ENCODE measurements around the gene ZNF646.

ZNF646 gene

DNA sequence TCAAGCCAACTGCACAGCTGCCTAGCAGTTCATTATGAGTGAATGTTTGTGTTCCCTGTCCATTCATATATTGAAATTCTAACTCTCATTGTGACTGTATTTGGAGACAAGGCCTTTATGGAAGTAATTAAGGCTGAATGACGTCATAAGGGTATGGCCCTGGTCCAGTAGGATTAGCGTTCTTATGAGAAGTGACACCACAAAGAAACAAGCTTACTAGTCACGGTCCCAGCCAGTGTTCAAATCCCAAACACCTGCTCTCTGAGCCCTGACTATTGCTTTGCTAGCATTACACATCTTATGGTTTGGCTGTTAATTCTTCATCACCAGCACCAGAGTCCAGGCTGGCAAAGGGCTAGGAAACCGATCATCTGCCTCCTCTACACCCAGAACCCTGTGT is 2.4 kb upstream of the ZNF646 start:
- Histone ChIP-seq H3K9me3 (ENCODE audit: control insufficient read depth, low read depth, low read length) (no peaks in the 10 kb centered on the region), H3K27me3 (ENCODE audit: control insufficient read depth, insufficient read depth, low read length) (no peaks in the 10 kb centered on the region), H3K4me1 (ENCODE audit: control insufficient read depth, low read depth, low read length) (peaks cover 7% of the 10 kb centered on the region), H3K27ac (ENCODE audit: low read length) (no peak overlapping the region), H3K36me3 (ENCODE audit: control insufficient read depth, low read depth, low read length) (peaks cover 5% of the 10 kb centered on the region), H3K4me3 (ENCODE audit: low read length) (peak overlapping the region; percentile 99), H3K9ac (ENCODE audit: low read length) (peak overlapping the region; percentile 95)

GRCh38 chr16:31072540-31073141 is 1.6 kb upstream of the ZNF646 start:
- H3K4me1 ChIP-seq (ENCODE audit: control insufficient read depth, low read depth, low read length), result peaks cover 7% of the 10 kb centered on the region
- no peaks in the 10 kb centered on the region for H3K27me3 ChIP-seq (ENCODE audit: control insufficient read depth, insufficient read depth, low read length)
- no peaks in the 10 kb centered on the region for H3K9me3 ChIP-seq (ENCODE audit: control insufficient read depth, low read depth, low read length)
- peaks cover 12% of the 10 kb centered on the region for H3K36me3 ChIP-seq (ENCODE audit: control insufficient read depth, low read depth, low read length)
- H3K9ac ChIP-seq (ENCODE audit: low read length), result peak overlapping the region; percentile 95
- peak overlapping the region; percentile 99 for H3K4me3 ChIP-seq (ENCODE audit: low read length)
- H3K27ac ChIP-seq (ENCODE audit: low read length), result peak overlapping the region; percentile 59

DNA sequence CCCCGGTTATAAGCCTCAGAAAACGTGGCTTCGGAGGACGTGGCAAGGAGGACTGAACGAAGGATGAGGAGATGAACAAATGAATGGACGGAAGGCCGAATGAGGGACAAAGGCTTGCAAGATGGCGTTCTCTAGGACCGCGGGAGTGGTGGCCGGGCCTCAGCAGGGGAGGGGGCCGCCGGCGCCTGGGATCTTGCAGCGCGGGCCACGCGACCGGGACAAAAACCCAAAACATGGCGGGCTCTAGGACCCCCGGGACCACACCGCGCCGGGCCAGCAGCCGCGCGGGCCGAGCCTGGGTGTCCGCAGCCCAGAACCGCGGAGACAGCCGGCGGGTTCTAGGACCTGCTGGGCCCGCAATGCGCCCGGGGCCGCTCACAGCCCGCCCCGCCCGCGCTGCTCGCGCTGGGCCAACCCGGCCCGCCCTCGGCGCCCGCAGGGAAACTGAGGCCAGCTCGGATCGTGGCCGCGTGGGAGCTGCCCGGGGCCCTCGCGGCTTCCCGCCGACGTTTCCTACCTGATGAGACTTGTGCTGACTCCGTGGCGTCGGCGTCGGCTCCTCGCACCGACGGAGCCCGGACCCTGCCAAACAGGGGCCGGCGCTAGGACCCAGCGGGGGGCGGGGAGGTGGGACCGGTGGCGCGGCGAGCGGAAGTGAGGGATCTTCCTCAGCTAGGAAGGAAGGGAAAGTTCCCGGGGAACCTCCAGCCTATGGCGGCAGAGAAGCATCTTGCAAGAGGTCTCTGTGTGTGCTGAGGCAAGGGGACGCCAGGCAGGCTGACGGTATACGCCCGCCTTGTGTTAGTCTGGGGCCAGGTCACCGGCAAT is 866 bp upstream of the ZNF646 start:
- Histone ChIP-seq H3K4me3 (ENCODE audit: low read length) (peak overlapping the region; percentile 99), H3K36me3 (ENCODE audit: control insufficient read depth, low read depth, low read length) (peaks cover 19% of the 10 kb centered on the region), H3K27me3 (ENCODE audit: control insufficient read depth, insufficient read depth, low read length) (no peaks in the 10 kb centered on the region), H3K9ac (ENCODE audit: low read length) (peak overlapping the region; percentile 95), H3K9me3 (ENCODE audit: control insufficient read depth, low read depth, low read length) (no peaks in the 10 kb centered on the region), H3K27ac (ENCODE audit: low read length) (peak overlapping the region; percentile 93), H3K4me1 (ENCODE audit: control insufficient read depth, low read depth, low read length) (peaks cover 7% of the 10 kb centered on the region)

DNA sequence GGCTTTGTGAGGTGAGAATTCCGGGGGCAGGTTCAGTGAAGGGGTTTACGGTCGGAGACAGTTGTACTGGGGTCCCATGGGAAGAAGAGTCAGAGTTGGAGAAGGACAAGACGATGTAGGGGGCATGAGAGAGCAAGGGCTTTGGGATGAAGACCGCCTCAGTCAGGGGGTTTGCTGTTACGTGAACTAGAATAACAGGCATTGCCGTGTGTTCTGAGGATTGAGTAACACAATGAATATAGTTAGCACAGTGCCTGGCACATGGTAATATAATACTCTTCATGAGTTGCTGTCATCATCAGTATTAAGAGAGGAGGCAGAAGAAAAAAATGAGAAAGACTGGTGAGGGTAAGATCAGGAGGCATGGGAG is 577 bp downstream of the ZNF646 start:
- Histone ChIP-seq H3K36me3 (ENCODE audit: control insufficient read depth, low read depth, low read length) (peaks cover 33% of the 10 kb centered on the region), H3K4me1 (ENCODE audit: control insufficient read depth, low read depth, low read length) (peaks cover 7% of the 10 kb centered on the region), H3K27me3 (ENCODE audit: control insufficient read depth, insufficient read depth, low read length) (no peaks in the 10 kb centered on the region), H3K9me3 (ENCODE audit: control insufficient read depth, low read depth, low read length) (no peaks in the 10 kb centered on the region), H3K9ac (ENCODE audit: low read length) (peak overlapping the region; percentile 95), H3K4me3 (ENCODE audit: low read length) (peak overlapping the region; percentile 99), H3K27ac (ENCODE audit: low read length) (peak overlapping the region; percentile 52)

DNA sequence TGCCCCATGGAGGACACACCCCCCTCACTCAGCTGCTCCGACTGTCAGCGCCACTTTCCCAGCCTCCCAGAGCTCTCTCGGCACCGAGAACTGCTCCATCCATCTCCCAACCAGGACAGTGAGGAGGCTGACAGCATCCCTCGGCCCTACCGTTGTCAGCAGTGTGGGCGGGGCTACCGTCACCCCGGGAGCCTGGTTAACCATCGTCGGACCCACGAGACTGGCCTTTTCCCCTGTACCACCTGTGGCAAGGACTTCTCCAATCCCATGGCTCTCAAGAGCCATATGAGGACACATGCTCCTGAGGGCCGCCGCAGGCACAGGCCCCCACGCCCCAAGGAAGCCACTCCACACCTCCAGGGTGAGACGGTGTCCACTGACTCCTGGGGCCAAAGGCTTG is 2.1 kb downstream of the ZNF646 start:
- Histone ChIP-seq H3K9me3 (ENCODE audit: control insufficient read depth, low read depth, low read length) (no peaks in the 10 kb centered on the region), H3K9ac (ENCODE audit: low read length) (no peak overlapping the region), H3K4me3 (ENCODE audit: low read length) (no peak overlapping the region), H3K4me1 (ENCODE audit: control insufficient read depth, low read depth, low read length) (peaks cover 7% of the 10 kb centered on the region), H3K27me3 (ENCODE audit: control insufficient read depth, insufficient read depth, low read length) (no peaks in the 10 kb centered on the region), H3K27ac (ENCODE audit: low read length) (no peak overlapping the region), H3K36me3 (ENCODE audit: control insufficient read depth, low read depth, low read length) (peaks cover 44% of the 10 kb centered on the region)

- Histone ChIP-seq H3K9ac (ENCODE audit: low read length) (no peak overlapping the region), H3K27me3 (ENCODE audit: control insufficient read depth, insufficient read depth, low read length) (no peaks in the 10 kb centered on the region), H3K4me3 (ENCODE audit: low read length) (no peak overlapping the region), H3K9me3 (ENCODE audit: control insufficient read depth, low read depth, low read length) (no peaks in the 10 kb centered on the region), H3K36me3 (ENCODE audit: control insufficient read depth, low read depth, low read length) (peaks cover 44% of the 10 kb centered on the region), H3K4me1 (ENCODE audit: control insufficient read depth, low read depth, low read length) (peaks cover 4% of the 10 kb centered on the region), H3K27ac (ENCODE audit: low read length) (no peak overlapping the region)
Observed at GRCh38 chr16:31077024-31077423, 2.8 kb downstream of the ZNF646 start.

DNA sequence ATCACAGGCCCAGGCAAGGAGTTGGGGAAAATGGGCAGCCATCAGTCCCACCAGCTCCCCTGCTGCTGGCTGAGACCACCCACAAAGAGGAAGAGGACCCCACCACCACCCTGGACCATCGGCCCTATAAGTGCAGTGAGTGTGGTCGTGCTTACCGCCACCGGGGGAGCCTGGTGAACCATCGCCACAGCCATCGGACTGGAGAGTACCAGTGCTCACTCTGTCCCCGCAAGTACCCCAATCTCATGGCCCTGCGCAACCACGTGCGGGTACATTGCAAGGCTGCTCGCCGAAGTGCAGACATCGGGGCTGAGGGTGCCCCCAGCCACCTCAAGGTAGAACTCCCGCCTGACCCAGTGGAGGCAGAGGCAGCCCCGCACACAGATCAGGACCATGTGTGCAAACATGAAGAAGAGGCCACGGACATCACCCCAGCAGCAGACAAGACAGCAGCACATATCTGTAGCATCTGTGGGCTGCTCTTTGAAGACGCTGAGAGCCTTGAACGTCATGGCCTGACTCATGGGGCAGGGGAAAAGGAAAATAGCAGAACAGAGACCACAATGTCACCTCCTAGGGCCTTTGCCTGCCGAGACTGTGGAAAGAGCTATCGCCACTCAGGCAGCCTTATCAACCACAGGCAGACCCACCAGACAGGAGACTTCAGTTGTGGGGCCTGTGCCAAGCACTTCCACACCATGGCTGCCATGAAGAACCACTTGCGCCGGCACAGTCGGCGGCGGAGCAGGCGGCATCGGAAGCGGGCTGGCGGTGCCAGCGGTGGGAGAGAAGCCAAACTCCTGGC is 3.6 kb downstream of the ZNF646 start:
- H3K9ac ChIP-seq (ENCODE audit: low read length), result no peak overlapping the region
- H3K9me3 ChIP-seq (ENCODE audit: control insufficient read depth, low read depth, low read length), result no peaks in the 10 kb centered on the region
- H3K4me1 ChIP-seq (ENCODE audit: control insufficient read depth, low read depth, low read length), result no peaks in the 10 kb centered on the region
- no peak overlapping the region for H3K4me3 ChIP-seq (ENCODE audit: low read length)
- H3K36me3 ChIP-seq (ENCODE audit: control insufficient read depth, low read depth, low read length), result peaks cover 44% of the 10 kb centered on the region
- no peaks in the 10 kb centered on the region for H3K27me3 ChIP-seq (ENCODE audit: control insufficient read depth, insufficient read depth, low read length)
- no peak overlapping the region for H3K27ac ChIP-seq (ENCODE audit: low read length)

DNA sequence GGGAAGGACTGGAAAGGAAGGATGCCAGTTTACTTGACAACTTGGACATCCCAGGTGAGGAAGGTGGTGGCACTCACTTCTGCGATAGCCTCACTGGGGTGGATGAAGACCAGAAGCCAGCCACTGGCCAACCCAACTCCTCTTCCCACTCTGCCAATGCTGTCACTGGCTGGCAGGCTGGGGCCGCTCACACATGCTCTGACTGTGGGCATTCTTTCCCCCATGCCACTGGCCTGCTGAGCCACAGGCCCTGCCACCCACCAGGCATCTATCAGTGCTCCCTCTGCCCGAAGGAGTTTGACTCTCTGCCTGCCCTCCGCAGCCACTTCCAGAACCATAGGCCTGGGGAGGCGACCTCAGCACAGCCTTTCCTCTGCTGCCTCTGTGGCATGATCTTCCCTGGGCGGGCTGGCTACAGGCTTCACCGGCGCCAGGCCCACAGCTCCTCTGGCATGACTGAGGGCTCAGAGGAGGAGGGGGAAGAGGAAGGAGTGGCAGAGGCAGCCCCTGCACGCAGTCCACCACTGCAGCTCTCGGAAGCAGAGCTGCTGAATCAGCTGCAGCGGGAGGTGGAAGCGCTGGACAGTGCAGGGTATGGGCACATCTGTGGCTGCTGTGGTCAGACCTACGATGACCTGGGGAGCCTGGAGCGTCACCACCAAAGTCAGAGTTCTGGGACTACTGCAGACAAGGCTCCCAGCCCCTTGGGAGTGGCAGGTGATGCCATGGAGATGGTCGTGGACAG is 4.5 kb downstream of the ZNF646 start:
- no peaks in the 10 kb centered on the region for H3K9me3 ChIP-seq (ENCODE audit: control insufficient read depth, low read depth, low read length)
- H3K9ac ChIP-seq (ENCODE audit: low read length), result no peak overlapping the region
- H3K27me3 ChIP-seq (ENCODE audit: control insufficient read depth, insufficient read depth, low read length), result no peaks in the 10 kb centered on the region
- H3K27ac ChIP-seq (ENCODE audit: low read length), result no peak overlapping the region
- H3K4me1 ChIP-seq (ENCODE audit: control insufficient read depth, low read depth, low read length), result no peaks in the 10 kb centered on the region
- no peak overlapping the region for H3K4me3 ChIP-seq (ENCODE audit: low read length)
- peaks cover 44% of the 10 kb centered on the region for H3K36me3 ChIP-seq (ENCODE audit: control insufficient read depth, low read depth, low read length)

- no peaks in the 10 kb centered on the region for H3K4me1 ChIP-seq (ENCODE audit: control insufficient read depth, low read depth, low read length)
- no peak overlapping the region for H3K4me3 ChIP-seq (ENCODE audit: low read length)
- H3K27ac ChIP-seq (ENCODE audit: low read length), result no peak overlapping the region
- peaks cover 44% of the 10 kb centered on the region for H3K36me3 ChIP-seq (ENCODE audit: control insufficient read depth, low read depth, low read length)
- no peaks in the 10 kb centered on the region for H3K27me3 ChIP-seq (ENCODE audit: control insufficient read depth, insufficient read depth, low read length)
- H3K9ac ChIP-seq (ENCODE audit: low read length), result no peak overlapping the region
- H3K9me3 ChIP-seq (ENCODE audit: control insufficient read depth, low read depth, low read length), result no peaks in the 10 kb centered on the region
Observed at GRCh38 chr16:31079342-31079944, 5.2 kb downstream of the ZNF646 start.

DNA sequence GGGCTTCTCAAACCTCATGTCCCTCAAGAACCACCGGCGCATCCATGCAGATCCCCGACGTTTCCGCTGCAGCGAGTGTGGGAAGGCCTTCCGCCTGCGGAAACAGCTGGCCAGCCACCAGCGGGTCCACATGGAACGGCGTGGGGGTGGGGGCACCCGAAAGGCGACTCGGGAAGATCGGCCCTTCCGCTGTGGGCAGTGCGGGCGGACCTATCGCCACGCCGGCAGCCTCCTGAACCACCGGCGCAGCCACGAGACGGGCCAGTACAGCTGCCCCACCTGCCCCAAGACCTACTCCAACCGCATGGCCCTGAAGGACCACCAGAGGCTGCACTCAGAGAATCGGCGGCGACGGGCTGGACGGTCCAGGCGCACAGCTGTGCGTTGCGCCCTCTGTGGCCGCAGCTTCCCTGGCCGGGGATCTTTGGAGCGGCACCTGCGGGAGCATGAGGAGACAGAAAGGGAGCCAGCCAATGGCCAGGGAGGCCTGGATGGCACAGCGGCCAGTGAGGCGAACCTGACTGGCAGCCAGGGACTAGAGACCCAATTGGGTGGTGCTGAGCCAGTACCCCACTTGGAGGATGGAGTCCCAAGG is 5.9 kb downstream of the ZNF646 start:
- Histone ChIP-seq H3K9ac (ENCODE audit: low read length) (no peak overlapping the region), H3K36me3 (ENCODE audit: control insufficient read depth, low read depth, low read length) (peaks cover 44% of the 10 kb centered on the region), H3K27me3 (ENCODE audit: control insufficient read depth, insufficient read depth, low read length) (no peaks in the 10 kb centered on the region), H3K9me3 (ENCODE audit: control insufficient read depth, low read depth, low read length) (no peaks in the 10 kb centered on the region), H3K27ac (ENCODE audit: low read length) (no peak overlapping the region), H3K4me3 (ENCODE audit: low read length) (no peak overlapping the region), H3K4me1 (ENCODE audit: control insufficient read depth, low read depth, low read length) (no peaks in the 10 kb centered on the region)

Measured in iPS-18a (cell line).